Right ventricle myocardium superior (tissue), 1 donor: ENCODE data around the gene TVP23A. TPM values are rescaled to one million over a fixed set of nuclear protein-coding genes. Genes with fewer than 3 reads are reported as not detected.
A peak's percentile ranks its signal among the peaks of the same experiment; 100 is the strongest.
"Not testable (repeated sequence)": the region's sequence is repeated elsewhere in the genome, so short reads cannot be mapped to it uniquely, and the experiment has no call there.

Experiments used
- ATAC-seq: fragments of 200-7000 bp; cut with Tn5 transposase; one replicate; pipeline ENCODE4 v1.9.1; 2020; ENCODE audit warnings: mild to moderate bottlenecking; ENCODE audit not compliant: poor library complexity
- DNase-seq: peaks from one replicate; pipeline ENCODE4 v3.0.0-alpha.2; 2020
- intact Hi-C: fragments of 100-400 bp; cut with DNase I; formaldehyde crosslinking; loops from one replicate; pipeline ENCODE4 v1.11.2; 2022
- total RNA-seq: library from RNA; stranded (reverse); fragmentation: NEBNext Ultra II Directional; extraction: Animal tissue kit (Norgen Biotek cat#: 25700); gene quantifications from one replicate; pipeline ENCODE4 v1.2.1, GENCODE V29; 2021
- donor health status: DM: no; HTN: yes; CAD: no; lungs with severe emphysema.

Gene TVP23A
- total RNA-seq, 1 donor from 2014 or later = 0.19 TPM

DNA sequence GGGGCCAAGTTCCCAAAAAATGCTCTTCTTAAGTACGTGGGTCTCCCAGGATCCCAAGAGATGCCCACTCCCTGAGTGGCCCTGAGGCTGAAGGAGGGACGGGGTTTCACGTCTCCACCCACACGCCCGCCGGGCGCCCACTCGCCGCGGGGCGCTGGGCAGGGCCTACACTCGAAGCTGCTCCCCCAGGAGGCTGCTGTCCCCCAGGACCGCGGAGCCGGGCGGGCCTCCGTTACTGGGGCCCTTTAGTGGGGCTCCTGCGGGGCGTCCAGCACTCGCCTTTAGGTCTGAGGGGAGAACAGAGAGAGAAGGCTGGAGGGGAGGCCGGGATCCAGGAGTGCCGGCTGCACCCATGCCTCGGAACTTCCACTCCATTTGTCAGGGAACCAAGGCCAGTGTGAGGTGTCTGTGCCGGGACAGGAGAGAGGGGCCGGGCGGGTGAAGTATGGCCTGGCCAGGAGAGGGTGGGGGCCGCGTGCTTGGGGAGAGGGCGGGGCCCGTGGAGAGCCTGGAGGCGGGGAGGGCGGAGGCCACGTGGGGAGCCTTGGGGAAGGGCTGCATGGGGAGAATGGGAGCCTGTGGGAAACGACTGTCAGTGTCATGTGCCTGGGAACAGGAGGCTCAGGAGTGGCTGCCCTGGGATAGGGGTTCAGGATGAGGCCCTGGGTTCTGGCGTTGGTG lies 56.1 kb downstream of the TVP23A start:
- no peak for DNase-seq
- intact Hi-C loops = no loop called here
- ATAC-seq = peak; percentile 7

DNA sequence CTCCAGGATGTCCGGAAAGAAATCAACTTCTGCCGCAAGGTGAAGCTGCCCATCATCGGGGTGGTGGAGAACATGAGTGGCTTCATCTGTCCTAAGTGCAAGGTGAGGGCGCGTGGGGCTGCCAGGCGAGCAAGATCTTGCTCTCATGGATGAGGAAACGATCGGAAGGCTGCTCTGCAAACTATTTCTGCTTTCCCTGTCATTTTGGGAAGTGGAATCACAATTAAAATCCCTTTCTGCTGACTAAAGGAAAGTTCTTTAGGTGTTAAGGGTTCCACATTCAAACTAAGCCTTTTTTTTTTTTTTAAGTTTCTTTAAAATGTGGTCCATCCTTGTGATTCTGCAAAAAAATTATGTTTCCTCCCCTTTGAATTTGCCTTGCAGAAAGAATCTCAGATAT lies 57.2 kb downstream of the TVP23A start:
- intact Hi-C loops = no loop called here
- ATAC-seq (no peak), DNase-seq (no peak)

DNA sequence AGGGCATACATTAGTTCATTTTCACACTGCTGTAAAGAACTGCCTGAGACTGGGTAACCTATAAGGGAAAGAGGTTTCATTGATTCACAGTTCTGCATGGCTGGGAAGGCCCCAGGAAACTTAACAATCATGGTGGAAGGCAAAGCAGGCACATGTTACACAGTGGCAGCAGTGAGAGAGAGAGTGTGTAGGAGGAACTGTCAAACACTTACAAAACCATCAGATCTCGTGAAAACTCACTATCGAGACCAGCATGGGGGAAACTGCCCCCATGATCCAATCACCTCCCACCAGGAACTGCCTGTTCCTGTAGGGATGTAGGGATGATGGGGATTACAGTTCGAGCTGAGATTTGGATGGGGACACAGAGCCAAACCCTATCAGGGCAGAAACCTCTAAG lies 57.7 kb downstream of the TVP23A start:
- intact Hi-C loops = no loop called here
- ATAC-seq (no peak), DNase-seq (no peak)

DNA sequence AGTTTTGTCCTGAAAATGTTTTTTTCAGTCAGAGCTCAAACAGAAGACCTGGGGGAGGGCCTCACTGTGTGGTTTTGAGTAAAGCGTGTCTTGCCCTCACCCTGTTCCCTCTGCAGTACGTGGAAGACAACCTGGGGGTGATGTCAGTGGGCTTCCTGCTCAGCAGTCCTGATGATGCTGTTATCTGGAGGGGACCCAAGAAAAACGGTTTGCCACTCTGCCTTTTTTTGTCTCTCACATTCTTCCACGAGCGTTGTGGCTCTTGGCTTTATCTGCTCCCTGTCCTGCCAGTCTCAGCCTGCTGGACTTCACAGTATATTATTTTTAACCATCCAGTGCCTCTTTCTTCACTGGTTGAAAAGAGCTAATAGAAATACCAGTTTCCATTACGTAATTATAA lies 62.0 kb downstream of the TVP23A start:
- intact Hi-C loops = loop anchor here (5.0 kb wide), 1 partner anchor 71 kb away; no protein-coding TSS in a partner anchor
- no peak for DNase-seq
- ATAC-seq = peak; percentile 75

DNA sequence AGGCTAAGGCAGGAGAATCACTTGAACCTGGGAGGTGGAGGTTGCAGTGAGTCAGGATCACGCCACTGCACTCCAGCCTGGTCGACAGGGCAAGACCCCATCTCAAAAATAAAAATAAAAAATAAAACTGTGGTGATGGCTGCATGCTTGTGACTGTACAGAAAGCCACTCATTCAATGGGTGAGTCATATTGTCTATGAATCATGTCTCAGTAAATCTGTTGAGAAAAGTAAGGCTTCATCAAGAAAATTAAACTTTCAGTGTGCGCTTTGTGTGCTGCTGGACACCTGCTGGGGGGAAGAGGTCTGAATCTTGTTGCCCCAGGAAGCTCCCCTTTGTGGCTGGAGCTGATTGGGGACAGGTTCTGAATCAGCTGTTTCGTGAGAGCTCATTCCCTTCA lies 63.7 kb downstream of the TVP23A start:
- DNase-seq (no peak), ATAC-seq (no peak)
- intact Hi-C loops = loop anchor here (5.0 kb wide), 1 partner anchor 72 kb away; no protein-coding TSS in a partner anchor

DNA sequence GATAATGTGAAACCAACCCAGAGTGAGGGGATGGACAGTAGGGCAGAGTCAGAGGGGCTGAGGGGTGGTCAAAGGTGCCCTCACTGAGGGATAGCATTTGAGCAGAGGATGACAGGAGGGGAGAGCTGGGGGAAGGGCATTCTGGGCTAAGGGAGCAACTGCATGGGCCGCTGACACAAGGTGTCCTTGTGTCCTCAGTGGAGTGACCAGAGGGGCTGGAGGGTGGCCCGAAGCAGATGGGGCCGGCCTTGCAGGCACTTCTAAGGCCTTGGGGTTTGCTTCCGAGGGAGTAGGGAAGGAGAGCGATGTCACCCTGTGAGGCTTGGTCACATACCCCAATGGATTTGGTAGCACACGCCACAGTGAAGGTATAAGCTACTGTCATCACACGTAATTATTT lies 64.9 kb downstream of the TVP23A start:
- ATAC-seq (no peak), DNase-seq (no peak)
- intact Hi-C loops = no loop called here

DNA sequence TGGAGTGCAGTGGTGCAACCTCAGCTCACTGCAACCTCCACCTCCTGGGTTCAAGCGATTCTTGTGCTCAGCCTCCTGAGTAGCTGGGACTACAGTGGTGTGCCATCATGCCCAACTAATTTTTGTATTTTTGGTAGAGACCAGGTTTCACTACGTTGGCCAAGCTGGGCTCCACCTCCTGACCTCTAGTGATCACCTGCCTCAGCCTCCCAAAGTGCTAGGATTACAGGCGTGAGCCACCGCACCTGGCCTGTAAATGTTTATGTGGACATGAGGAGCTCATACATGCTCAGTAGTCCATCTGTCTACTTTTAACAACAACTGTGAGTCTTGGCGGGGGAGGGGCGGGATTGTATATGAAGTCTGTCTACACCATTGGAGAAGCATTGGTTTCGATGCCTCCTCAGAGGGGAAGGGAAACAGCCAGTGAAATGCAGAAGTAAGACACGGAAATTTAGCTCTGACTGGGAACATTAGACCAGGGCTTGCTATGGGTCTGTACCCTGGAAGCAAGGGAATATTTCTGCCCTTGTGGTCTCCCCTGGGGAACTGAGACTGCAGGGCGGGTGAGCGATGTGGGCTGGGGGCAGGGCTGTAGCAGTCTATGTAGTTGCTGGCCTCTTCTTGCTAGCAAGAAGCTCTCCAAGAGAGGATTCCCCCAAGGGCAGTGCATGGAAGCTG lies 65.6 kb downstream of the TVP23A start:
- intact Hi-C loops = no loop called here
- peak; percentile 15 for ATAC-seq
- DNase-seq = peak; percentile 83

DNA sequence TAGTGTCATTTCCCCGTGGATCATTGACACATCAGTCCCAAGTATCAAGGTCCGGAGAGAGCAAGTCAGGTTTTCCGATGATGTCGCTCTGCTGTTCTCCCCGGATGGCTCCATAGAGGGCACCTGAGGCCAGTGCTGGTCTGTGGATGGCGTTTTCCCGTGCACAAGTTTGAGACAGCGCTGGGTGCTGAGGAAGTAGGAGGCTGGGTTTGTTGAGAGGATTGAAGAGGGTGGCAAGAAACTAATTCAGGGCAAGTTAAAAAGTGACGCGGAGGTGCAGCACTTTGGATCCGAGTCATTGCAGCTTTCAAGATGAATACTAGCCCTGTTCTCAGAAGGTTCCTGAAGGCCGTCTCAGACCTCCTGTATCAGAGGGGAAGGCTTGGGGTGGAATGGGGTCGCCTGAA lies 67.3 kb downstream of the TVP23A start:
- ATAC-seq (peak; percentile 42), DNase-seq (no peak)
- intact Hi-C loops = no loop called here

DNA sequence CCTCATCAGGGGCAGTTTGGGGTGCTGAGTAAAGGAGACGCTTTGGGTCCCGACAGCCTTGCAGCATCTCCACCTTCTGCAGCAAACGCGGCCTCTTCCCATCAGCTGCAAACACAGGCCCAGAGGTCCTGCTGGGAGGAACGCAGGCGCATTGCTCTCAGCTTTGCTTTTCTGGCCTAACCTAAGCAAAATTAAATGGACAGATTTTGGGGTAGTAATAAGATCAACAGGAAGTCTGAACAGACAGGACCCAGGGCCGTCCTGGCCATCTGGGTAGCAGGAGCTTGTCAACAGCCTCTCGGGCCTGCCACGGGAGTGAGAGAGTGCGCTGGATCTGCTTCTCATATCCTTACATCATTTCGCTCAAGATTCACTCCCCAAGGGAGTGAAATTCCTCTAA lies 67.8 kb downstream of the TVP23A start:
- peak; percentile 14 for ATAC-seq
- no peak for DNase-seq
- intact Hi-C loops = no loop called here

DNA sequence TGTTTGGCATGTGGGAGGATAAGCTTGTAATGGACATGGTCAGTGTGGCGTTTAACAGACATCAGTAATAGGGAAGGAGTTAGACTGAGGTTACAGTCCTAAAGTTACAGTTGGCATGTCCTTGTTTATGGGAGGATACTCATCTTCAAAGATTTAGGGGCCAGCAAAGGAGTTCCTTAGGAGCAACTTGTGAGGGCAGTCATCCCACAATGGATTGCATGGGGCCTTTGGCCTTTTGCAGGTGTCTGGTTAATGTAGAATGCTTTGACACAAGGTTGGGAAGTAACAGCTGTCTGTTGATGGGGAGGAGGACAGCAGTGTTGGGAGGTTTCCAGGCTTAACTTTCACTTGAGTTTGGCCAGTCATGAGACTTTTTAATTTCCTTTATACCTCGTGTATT lies 72.8 kb downstream of the TVP23A start:
- intact Hi-C loops = no loop called here
- no peak for DNase-seq
- no peak for ATAC-seq

DNA sequence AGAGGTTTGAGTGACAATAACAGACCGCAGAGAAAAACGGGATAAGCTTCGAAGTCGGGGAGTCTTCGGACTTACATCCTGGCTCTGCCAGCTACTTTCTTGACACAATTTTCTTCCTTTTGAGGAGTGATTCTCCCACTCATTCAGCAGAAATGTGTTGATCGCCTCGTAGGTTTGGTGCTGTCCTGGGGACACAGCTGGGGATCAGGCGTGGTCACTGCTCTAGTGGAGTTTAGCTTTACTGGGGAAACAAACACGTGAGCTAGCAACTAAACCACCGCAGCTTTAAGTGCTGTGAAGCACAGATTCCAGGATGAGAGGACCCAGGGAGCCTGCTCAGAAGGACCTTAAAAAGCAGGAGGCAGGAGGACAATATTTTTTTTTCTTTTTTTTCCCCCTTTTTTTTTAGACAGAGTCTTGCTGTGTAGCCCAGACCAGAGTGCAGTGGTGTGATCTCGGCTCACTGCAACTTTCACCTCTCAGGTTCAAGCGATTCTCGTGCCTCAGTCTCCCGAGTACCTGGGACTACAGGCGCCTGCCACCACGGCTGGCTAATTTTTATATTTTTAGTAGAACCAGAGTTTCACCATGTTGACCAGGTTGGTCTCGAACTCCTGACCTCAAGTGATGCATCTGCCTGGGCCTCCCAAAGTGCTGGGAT lies 74.1 kb downstream of the TVP23A start:
- DNase-seq = no peak
- ATAC-seq = peak; percentile 9
- intact Hi-C loops = loop anchor here (5.0 kb wide), 1 partner anchor 83 kb away; no protein-coding TSS in a partner anchor

DNA sequence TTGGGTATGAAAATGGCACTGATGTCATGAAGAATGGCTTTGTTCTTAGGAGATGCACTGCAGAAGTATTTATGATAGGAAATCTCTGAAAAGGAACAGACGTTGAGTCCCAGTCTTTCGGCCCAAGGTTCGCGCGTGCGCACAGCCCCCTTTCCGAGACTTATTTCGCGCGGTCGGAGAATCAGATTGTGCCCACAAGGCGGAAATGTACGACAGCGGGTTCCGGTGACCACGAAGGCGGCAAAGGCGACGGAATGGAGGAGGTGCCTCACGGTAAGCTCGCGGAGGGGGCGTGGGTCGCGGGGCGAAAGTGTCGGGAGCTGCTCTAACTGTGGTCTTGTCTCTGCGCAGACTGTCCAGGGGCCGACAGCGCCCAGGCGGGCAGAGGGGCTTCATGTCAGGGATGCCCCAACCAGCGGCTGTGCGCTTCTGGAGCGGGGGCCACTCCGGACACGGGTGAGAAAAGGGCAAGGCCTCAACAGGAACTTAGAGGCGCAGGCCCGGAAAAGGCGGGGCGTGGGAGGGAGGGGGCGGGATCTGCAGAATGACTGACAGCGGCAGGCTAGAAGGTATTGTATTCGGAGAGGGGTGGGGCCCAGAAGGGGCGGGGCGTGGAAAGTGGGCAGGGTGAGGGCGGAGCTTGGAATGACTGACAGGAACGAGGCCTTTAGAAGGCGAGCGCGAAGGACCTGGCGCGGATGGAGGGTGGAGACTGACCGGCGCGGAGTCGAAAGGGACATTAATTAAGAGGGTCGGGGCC lies 74.8 kb downstream of the TVP23A start, which contains the start of gene NUBP1:
Gene NUBP1 (plus strand): TSS at position 233 of the 760 bp plus-strand sequence. CDS start 22 bp downstream, at position 255.
- ATAC-seq (peak; percentile 95), DNase-seq (peak; percentile 99)
- intact Hi-C loops = loop anchor here (2.0 to 5.0 kb wide), 2 partner anchors 84 to 179 kb away; no protein-coding TSS in a partner anchor

DNA sequence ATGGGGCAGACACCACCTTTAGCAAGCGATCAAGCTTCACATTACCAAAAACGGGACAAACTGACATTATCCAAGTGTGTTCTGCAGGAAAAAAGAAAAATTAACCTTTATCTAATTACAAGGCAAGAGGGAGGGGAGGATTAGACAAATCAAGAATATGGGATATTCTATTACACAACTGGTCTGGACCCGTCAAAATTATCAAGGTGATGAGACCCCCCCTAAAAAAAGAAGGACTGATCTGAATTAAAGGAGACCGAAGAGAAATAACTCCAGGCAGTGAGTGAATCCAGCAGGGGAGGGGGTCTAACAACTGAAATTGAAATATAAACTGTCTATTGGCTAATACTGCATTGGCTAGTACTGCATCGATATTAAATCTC lies 75.4 kb downstream of the TVP23A start:
- ATAC-seq = no peak
- no peak for DNase-seq
- intact Hi-C loops = loop anchor here (2.0 to 5.0 kb wide), 2 partner anchors 84 to 180 kb away; no protein-coding TSS in a partner anchor

DNA sequence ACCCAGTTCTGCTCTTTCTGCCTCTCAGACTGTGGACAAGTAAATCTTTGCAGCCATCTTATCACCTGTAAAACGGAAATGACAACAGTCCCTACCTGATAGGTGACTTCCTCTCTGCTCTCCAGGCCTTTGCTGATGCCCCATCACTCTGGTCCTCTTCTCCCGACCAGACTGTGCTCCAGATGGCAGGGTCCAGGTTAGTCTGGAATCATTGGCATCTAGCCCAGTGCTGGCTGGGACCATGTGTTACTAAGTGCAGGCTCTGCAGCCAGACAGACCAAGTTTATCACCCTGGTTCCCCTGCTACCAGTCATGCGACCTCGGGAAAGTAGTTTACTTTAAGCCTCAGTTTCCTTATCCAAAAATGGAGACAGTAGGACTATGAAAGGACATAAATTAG lies 76.8 kb downstream of the TVP23A start:
- ATAC-seq (peak; percentile 21), DNase-seq (peak; percentile 72)
- intact Hi-C loops = loop anchor here (2.0 to 5.0 kb wide), 2 partner anchors 85 to 181 kb away; no protein-coding TSS in a partner anchor

DNA sequence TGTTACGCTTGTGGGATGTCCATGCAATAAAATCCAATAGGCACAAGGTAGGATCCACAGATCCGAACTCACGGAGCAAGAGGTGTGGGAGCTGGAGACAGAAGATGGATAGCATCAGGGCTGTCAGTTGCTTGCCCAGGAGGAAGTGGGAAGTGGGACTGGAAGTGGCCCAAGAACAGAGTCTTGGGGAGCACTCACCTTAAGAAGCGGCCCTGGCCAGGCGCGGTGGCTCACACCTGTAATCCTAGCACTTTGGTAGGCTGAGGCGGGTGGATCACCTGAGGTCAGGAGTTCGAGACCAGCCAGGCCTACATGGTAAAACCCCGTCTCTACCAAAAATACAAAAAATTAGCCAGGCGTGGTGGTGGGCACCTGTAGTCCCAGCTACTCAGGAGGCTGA lies 77.3 kb downstream of the TVP23A start:
- intact Hi-C loops = loop anchor here (5.0 kb wide), 1 partner anchor 86 kb away; no protein-coding TSS in a partner anchor
- not testable (repeated sequence) for DNase-seq, ATAC-seq

DNA sequence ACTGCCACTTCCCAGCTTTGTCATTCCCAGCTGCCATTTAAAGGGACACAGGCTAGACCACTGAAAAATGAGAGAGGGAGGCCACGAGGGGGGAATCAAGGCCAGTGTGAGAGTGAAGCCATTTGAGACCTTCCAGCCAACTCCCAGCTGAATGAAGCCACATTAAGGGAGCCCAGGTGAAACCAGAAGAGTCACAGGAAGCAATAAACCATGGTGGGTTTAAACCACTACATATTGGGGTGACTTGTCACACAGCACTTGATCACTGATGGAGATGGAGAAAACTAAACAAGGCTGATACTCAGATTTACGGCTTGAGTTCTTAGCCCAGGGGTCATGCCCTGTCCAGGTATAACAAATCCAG lies 77.8 kb downstream of the TVP23A start:
- intact Hi-C loops = loop anchor here (5.0 kb wide), 1 partner anchor 86 kb away; no protein-coding TSS in a partner anchor
- no peak for DNase-seq
- no peak for ATAC-seq

DNA sequence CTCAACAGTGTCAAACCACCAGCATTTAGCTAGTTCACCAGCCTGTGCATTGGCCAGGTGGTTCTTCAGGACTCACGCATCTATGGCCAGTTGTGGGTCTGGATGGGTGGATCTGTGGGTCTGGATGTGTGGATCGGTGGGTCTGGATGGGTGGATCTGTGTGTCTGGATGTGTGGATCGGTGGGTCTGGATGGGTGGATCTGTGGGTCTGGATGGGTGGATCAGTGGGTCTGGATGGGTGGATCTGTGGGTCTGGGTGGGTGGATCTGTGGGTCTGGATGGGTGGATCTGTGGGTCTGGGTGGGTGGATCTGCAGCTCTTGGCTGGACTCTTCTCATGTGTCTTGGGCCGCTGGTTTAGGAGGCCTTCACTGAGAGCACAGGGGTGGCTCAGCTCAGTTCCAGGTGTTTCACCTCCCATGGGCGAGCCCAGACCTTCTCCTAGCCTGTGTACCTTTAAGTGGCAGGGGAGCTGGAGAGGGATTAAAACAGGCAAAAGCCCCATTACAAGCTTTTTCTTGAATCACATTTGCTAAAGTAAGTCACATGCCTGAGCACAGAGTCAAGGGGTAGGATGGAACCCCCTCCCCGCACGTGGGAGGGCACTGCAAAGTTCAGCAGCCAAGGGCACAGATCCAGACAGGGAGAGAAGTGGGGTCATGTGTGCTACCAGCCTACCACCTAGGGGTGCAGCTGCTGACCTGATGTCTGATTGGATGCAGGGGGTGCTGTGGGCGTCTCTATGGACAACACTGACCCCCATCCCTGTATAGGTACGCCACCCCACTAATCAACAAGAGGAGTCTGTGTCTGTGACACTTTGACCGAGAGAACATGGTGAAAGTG lies 78.4 kb downstream of the TVP23A start:
- DNase-seq (no peak), ATAC-seq (no peak)
- intact Hi-C loops = loop anchor here (5.0 kb wide), 2 partner anchors 87 to 483 kb away; no protein-coding TSS in a partner anchor
